IMR-90 (cell line): Measurements from ENCODE around the gene ANO2. TPM values are rescaled to one million over a fixed set of nuclear protein-coding genes. Genes with fewer than 3 reads are reported as not detected.

Experiments
- ATAC-seq: fragments of 200-7000 bp; cut with Tn5 transposase; 2 replicates; pipeline ENCODE4 v1.9.1; 2020; ENCODE audit warnings: low read depth, mild to moderate bottlenecking, moderate library complexity
- BruUV-seq: library from RNA; stranded (reverse); fragments of 400-500 nt; replicated peaks from 2 replicates; lab custom pipeline; 2021; lab: Mats Ljungman, UMichigan
- CTCF ChIA-PET: fragments of 300-600 bp; formaldehyde crosslinking; extraction: SDS; loops from one replicate; lab custom pipeline; 2021; ENCODE audit warnings: antibody characterized with exemption; lab: Yijun Ruan, JAX
- POLR2A ChIA-PET: fragments of 300-600 bp; sonication (Branson Sonifier 250); formaldehyde crosslinking; loops from one replicate; lab custom pipeline; 2022; ENCODE audit warnings: antibody characterized with exemption; ENCODE audit not compliant: unreplicated experiment; lab: Charles Lee
- DNase-seq: peaks from one replicate; pipeline ENCODE4 v3.0.0; 2013
- H2AFZ ChIP-seq: replicated peaks from 2 replicates; pipeline ENCODE3; 2013; ENCODE audit warnings: low read length, mild to moderate bottlenecking; ENCODE audit not compliant: poor library complexity
- H2AK5ac ChIP-seq: 2 replicates; pipeline ENCODE4 v1.6.1; 2013; ENCODE audit warnings: low read depth, low read length, inconsistent platforms
- H2AK9ac ChIP-seq: replicated peaks from 2 replicates; pipeline ENCODE3; 2013; ENCODE audit warnings: mild to moderate bottlenecking, low read depth, low read length, moderate library complexity; ENCODE audit not compliant: poor library complexity
- H2BK120ac ChIP-seq: 2 replicates; pipeline ENCODE4 v1.6.1; 2013; ENCODE audit warnings: low read depth, low read length, inconsistent platforms
- H2BK15ac ChIP-seq: 3 replicates; pipeline ENCODE4 v1.6.1; 2013; ENCODE audit warnings: low read depth, low read length, inconsistent platforms
- H2BK20ac ChIP-seq: 2 replicates; pipeline ENCODE4 v1.6.1; 2013; ENCODE audit warnings: low read depth, mild to moderate bottlenecking, inconsistent platforms, low read length, moderate library complexity
- H2BK5ac ChIP-seq: 2 replicates; pipeline ENCODE4 v1.6.1; 2013; ENCODE audit warnings: mild to moderate bottlenecking, low read depth, low read length, inconsistent platforms; ENCODE audit not compliant: poor library complexity, severe bottlenecking
- H3K14ac ChIP-seq: replicated peaks from 2 replicates; pipeline ENCODE4 v1.6.1; 2013; ENCODE audit warnings: low read depth, low read length, inconsistent platforms
- H3K18ac ChIP-seq: 2 replicates; pipeline ENCODE4 v1.6.1; 2013; ENCODE audit warnings: low read depth, low read length, control low read depth
- H3K23ac ChIP-seq: 2 replicates; pipeline ENCODE4 v1.6.1; 2013; ENCODE audit warnings: low read depth, low read length, inconsistent platforms
- H3K27ac ChIP-seq: 2 replicates; pipeline ENCODE4 v1.5.1; 2013; ENCODE audit warnings: mild to moderate bottlenecking, control low read depth, low read length; ENCODE audit not compliant: insufficient read depth
- H3K27me3 ChIP-seq: 2 replicates; pipeline ENCODE4 v1.6.1; 2013; ENCODE audit warnings: low read length; ENCODE audit not compliant: control insufficient read depth, insufficient read depth
- H3K36me3 ChIP-seq: 2 replicates; pipeline ENCODE4 v1.6.1; 2013; ENCODE audit warnings: low read length, mixed read lengths; ENCODE audit not compliant: control insufficient read depth, insufficient read depth
- H3K4ac ChIP-seq: 2 replicates; pipeline ENCODE4 v1.6.1; 2013; ENCODE audit warnings: low read depth, low read length, inconsistent platforms
- H3K4me1 ChIP-seq: 2 replicates; pipeline ENCODE4 v1.6.1; 2013; ENCODE audit warnings: low read length, mixed read lengths; ENCODE audit not compliant: control insufficient read depth, insufficient read depth
- H3K4me2 ChIP-seq: 2 replicates; pipeline ENCODE4 v1.6.1; 2013; ENCODE audit warnings: low read depth, mild to moderate bottlenecking, control low read depth, low read length, moderate library complexity
- H3K4me3 ChIP-seq: 2 replicates; pipeline ENCODE4 v1.5.1; 2013; ENCODE audit warnings: low read depth, mild to moderate bottlenecking, control low read depth, low read length, moderate library complexity; ENCODE audit not compliant: insufficient read depth
- H3K56ac ChIP-seq: 2 replicates; pipeline ENCODE4 v1.6.1; 2013; ENCODE audit warnings: low read length, inconsistent platforms; ENCODE audit not compliant: insufficient read depth; ENCODE audit errors: extremely low read depth
- H3K79me1 ChIP-seq, 2 experiments: 2 replicates each; pipeline ENCODE4 v1.6.1; 2013; ENCODE audit warnings: low read length in 2 of 2, inconsistent platforms in 1 of 2, low read depth in 1 of 2
- H3K9ac ChIP-seq: 2 replicates; pipeline ENCODE4 v1.6.1; 2013; ENCODE audit warnings: low read depth, low read length, control low read depth
- H3K9me1 ChIP-seq: 2 replicates; pipeline ENCODE4 v1.6.1; 2013; ENCODE audit warnings: low read length, inconsistent platforms; ENCODE audit not compliant: insufficient read depth
- H3K9me3 ChIP-seq: 2 replicates; pipeline ENCODE4 v1.6.1; 2013; ENCODE audit warnings: low read length; ENCODE audit not compliant: control insufficient read depth, insufficient read depth
- H4K20me1 ChIP-seq: 2 replicates; pipeline ENCODE4 v1.6.1; 2013; ENCODE audit warnings: low read length, inconsistent platforms; ENCODE audit not compliant: insufficient read depth
- H4K5ac ChIP-seq: 2 replicates; pipeline ENCODE4 v1.6.1; 2013; ENCODE audit warnings: mild to moderate bottlenecking, low read depth, low read length, control low read depth
- H4K8ac ChIP-seq, 2 experiments: 2 replicates each; pipeline ENCODE4 v1.6.1; 2013; ENCODE audit warnings: low read depth in 2 of 2, low read length in 2 of 2, control low read depth in 1 of 2, inconsistent platforms in 1 of 2
- H4K91ac ChIP-seq: 2 replicates; pipeline ENCODE4 v1.6.1; 2013; ENCODE audit warnings: low read depth, low read length, inconsistent platforms; ENCODE audit not compliant: insufficient read depth
- BHLHE40 ChIP-seq: fragments of 150-350 bp; IDR thresholded peaks from 2 replicates; pipeline ENCODE4 v1.6.1; 2016; ENCODE audit warnings: mild to moderate bottlenecking, low read depth, low read length
- CEBPB ChIP-seq: IDR thresholded peaks from 2 replicates; pipeline ENCODE4 v1.6.1; 2012; ENCODE audit warnings: low read depth, low read length, improper control_type of control experiment
- CHD1 ChIP-seq: IDR thresholded peaks from 2 replicates; pipeline ENCODE4 v1.6.1; 2012; ENCODE audit warnings: low read depth, low read length, improper control_type of control experiment
- CTCF ChIP-seq: conservative IDR thresholded peaks from 2 replicates; pipeline ENCODE4 v1.5.1; 2012; ENCODE audit warnings: mild to moderate bottlenecking, low read depth, low read length, improper control_type of control experiment
- ELK1 ChIP-seq: fragments of 150-350 bp; IDR thresholded peaks from 2 replicates; pipeline ENCODE4 v1.6.1; 2016; ENCODE audit warnings: low read depth, mild to moderate bottlenecking, low read length, moderate library complexity, borderline replicate concordance
- FOS ChIP-seq: fragments of 150-350 bp; IDR thresholded peaks from 2 replicates; pipeline ENCODE4 v1.6.1; 2016; ENCODE audit warnings: low read depth, low read length
- MAFK ChIP-seq: IDR thresholded peaks from 2 replicates; pipeline ENCODE4 v1.6.1; 2012; ENCODE audit warnings: low read depth, low read length, improper control_type of control experiment
- MAZ ChIP-seq: IDR thresholded peaks from 2 replicates; pipeline ENCODE4 v1.6.1; 2012; ENCODE audit warnings: low read depth, mild to moderate bottlenecking, low read length, improper control_type of control experiment, moderate library complexity, borderline replicate concordance
- MXI1 ChIP-seq: IDR thresholded peaks from 2 replicates; pipeline ENCODE4 v1.6.1; 2012; ENCODE audit warnings: low read depth, mild to moderate bottlenecking, low read length, moderate library complexity, borderline replicate concordance
- NFE2L2 ChIP-seq: fragments of 150-350 bp; IDR thresholded peaks from 2 replicates; pipeline ENCODE4 v1.6.1; 2016; ENCODE audit warnings: low read depth, mild to moderate bottlenecking, low read length
- POLR2A ChIP-seq: IDR thresholded peaks from 2 replicates; pipeline ENCODE4 v1.6.1; 2012; ENCODE audit warnings: mild to moderate bottlenecking, low read depth, low read length
- RAD21 ChIP-seq: IDR thresholded peaks from 2 replicates; pipeline ENCODE4 v1.6.1; 2012; ENCODE audit warnings: low read length, improper control_type of control experiment
- RCOR1 ChIP-seq: IDR thresholded peaks from 2 replicates; pipeline ENCODE4 v1.6.1; 2012; ENCODE audit warnings: mild to moderate bottlenecking, low read length, improper control_type of control experiment; ENCODE audit not compliant: insufficient replicate concordance
- RFX5 ChIP-seq: IDR thresholded peaks from 2 replicates; pipeline ENCODE4 v1.8.0; 2012; ENCODE audit warnings: low read depth, mild to moderate bottlenecking, low read length, moderate library complexity
- SMC3 ChIP-seq: fragments of 150-350 bp; IDR thresholded peaks from 2 replicates; pipeline ENCODE4 v1.6.1; 2016; ENCODE audit warnings: low read depth, mild to moderate bottlenecking, antibody characterized with exemption, low read length, moderate library complexity
- USF2 ChIP-seq: fragments of 150-350 bp; IDR thresholded peaks from 2 replicates; pipeline ENCODE4 v1.6.1; 2017; ENCODE audit warnings: mild to moderate bottlenecking, antibody characterized with exemption, low read length, low read depth
- WGBS, 2 experiments: methylation state at CpG; one replicate each; pipeline versions ENCODE4 v1.1.5 to v1.1.7; 2013; ENCODE audit warnings: missing lambda C conversion rate in 2 of 2; ENCODE audit not compliant: insufficient read length in 1 of 2; ENCODE audit errors: extremely low coverage in 2 of 2; 5-methylcytosine and 5-hydroxymethylcytosine counted together
- dilution Hi-C: fragments of 300-500 bp; cut with HindIII; formaldehyde crosslinking; loops from one replicate; pipeline ENCODE4 v1.14.3; 2018; ENCODE audit warnings: low sequenced_read_pairs; ENCODE audit not compliant: unreplicated experiment
- in situ Hi-C: fragments of 300-500 bp; cut with MboI; formaldehyde crosslinking; loops from 3 replicates; pipeline ENCODE4 v1.14.3; 2019; ENCODE audit warnings: low sequenced_read_pairs, inconsistent platforms, mixed read lengths
- intact Hi-C: fragments of 100-400 bp; cut with micrococcal nuclease; formaldehyde crosslinking; loops from 2 replicates; pipeline ENCODE4 v1.10.0; 2022
- polyA plus RNA-seq, 3 experiments: library from polyadenylated mRNA; depleted of rRNA; stranded (reverse); fragments of >200 nt; gene quantifications; 2 replicates each; pipeline ENCODE4 v1.2.3, GENCODE V29; 2012; ENCODE audit warnings: low replicate concordance in 1 of 3
- total RNA-seq: library from RNA; depleted of rRNA; stranded (reverse); fragments of >200 nt; gene quantifications from 2 replicates; pipeline ENCODE4 v1.2.3, GENCODE V29; 2012

Gene ANO2
- total and polyA plus RNA-seq, 2 of the 4 experiments (the other 2 are of a cell fraction) = 0.22 TPM; not detected in 1

GRCh38 chr12:5581019-5581418 is 364.0 kb downstream of the ANO2 start:
- no TSS peak for BruUV-seq
- H3K4me3 ChIP-seq = no peak overlapping the region
- peak; percentile 43 for DNase-seq
- intact Hi-C loops (no loop called here), dilution Hi-C loops (no loop called here), in situ Hi-C loops (no loop called here)
- no peak overlapping the region for H2BK120ac ChIP-seq
- TF ChIP-seq FOS (no peak), MAZ (no peak), CHD1 (no peak), MXI1 (no peak), USF2 (no peak), BHLHE40 (no peak), SMC3 (no peak), ELK1 (no peak), CEBPB (no peak), CTCF (no peak), RAD21 (no peak), RFX5 (no peak), NFE2L2 (no peak), POLR2A (no peak), MAFK (no peak), RCOR1 (no peak)
- H3K9me3 ChIP-seq = no peaks in the 10 kb centered on the region
- H4K8ac ChIP-seq = no peak overlapping the region
- H3K4ac ChIP-seq = no peak overlapping the region
- no peak overlapping the region for H4K91ac ChIP-seq
- H2AK9ac ChIP-seq = no peak overlapping the region
- H3K79me1 ChIP-seq = no peaks in the 10 kb centered on the region
- no peak overlapping the region for H2AK5ac ChIP-seq
- peak; percentile 56 for ATAC-seq
- no peaks in the 10 kb centered on the region for H3K36me3 ChIP-seq
- no peak overlapping the region for H3K9ac ChIP-seq
- POLR2A ChIA-PET = no interaction called here
- peaks cover 7% of the 10 kb centered on the region for H3K4me1 ChIP-seq
- H2BK5ac ChIP-seq = no peak overlapping the region
- no peak overlapping the region for H4K5ac ChIP-seq
- no peaks in the 10 kb centered on the region for H3K9me1 ChIP-seq
- H3K14ac ChIP-seq = no peak overlapping the region; the same call in 1 of the 2 replicates
- H3K4me2 ChIP-seq = no peak overlapping the region
- H3K27me3 ChIP-seq = peaks cover under 1% of the 10 kb centered on the region; the same call in 1 of the 2 replicates
- no peak overlapping the region for H3K27ac ChIP-seq
- CTCF ChIA-PET = interaction anchor here (0.5 to 0.6 kb wide), 2 partner anchors 94 to 430 kb away, joined by 3 to 4 read pairs; no protein-coding TSS in a partner anchor
- 50% methylated on average over 1 of the region's 3 CpGs; no CpG with 5 or more reads in 1 of the 2 experiments for whole genome bisulfite sequencing, 2 experiments
- H3K23ac ChIP-seq = no peak overlapping the region
- H2BK20ac ChIP-seq = no peak overlapping the region
- no peak overlapping the region for H2BK15ac ChIP-seq
- no peak overlapping the region for H2AFZ ChIP-seq
- H3K56ac ChIP-seq = no peak overlapping the region
- no peaks in the 10 kb centered on the region for H4K20me1 ChIP-seq
- H3K18ac ChIP-seq = no peak overlapping the region
